Astrocyte of the spinal cord (primary cell): ENCODE data around the gene LOX.

ENCODE experiments used
- DNase-seq: peaks from one replicate; pipeline ENCODE4 v3.0.0; 2011; ENCODE audit warnings: low read depth, low spot score
- H3K4me3 ChIP-seq: 2 replicates; pipeline ENCODE4 v1.5.1; 2011; ENCODE audit warnings: low read depth, mild to moderate bottlenecking, low read length, moderate library complexity
- CTCF ChIP-seq: IDR thresholded peaks from 2 replicates; pipeline ENCODE4 v1.5.1; 2012; ENCODE audit warnings: low read depth, mild to moderate bottlenecking, low read length, inconsistent platforms
- in situ Hi-C: cut with HindIII; loops from 2 replicates; pipeline ENCODE4 v1.10.0; 2017; ENCODE audit warnings: low sequenced_read_pairs

Gene LOX

DNA sequence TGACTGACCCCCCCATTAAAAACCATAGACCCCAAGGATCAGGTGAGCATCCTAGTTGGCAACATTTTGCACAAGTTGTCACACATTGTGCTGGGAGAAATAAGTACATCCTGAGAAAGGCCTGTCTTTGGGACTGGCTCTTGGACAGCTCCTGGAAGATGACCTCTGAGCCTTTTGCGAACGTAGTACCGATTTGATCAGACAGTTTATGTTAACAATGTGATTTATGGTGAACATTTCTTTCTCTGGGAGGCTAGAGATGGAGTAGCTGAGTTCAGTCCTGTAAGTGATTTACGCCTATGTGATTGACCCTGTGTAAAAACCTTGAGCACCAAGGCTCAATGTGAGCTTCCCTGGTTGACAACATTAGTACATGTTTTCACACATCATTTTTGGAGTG is 41.7 kb downstream of the LOX start:
- no peak for DNase-seq
- no peak for TF ChIP-seq CTCF
- no peak overlapping the region for H3K4me3 ChIP-seq
- in situ Hi-C loops = no loop called here

- no peak for DNase-seq
- in situ Hi-C loops = no loop called here
- H3K4me3 ChIP-seq = no peak overlapping the region
- no peak for TF ChIP-seq CTCF
Measured at GRCh38 chr5:122035913-122036312, 42.1 kb downstream of the LOX start.

GRCh38 chr5:122031836-122032235 is 46.2 kb downstream of the LOX start:
- in situ Hi-C loops = no loop called here
- no peak overlapping the region for H3K4me3 ChIP-seq
- no peak for DNase-seq
- TF ChIP-seq CTCF = no peak

- in situ Hi-C loops = no loop called here
Measured at GRCh38 chr5:122030251-122030650, 47.8 kb downstream of the LOX start.

GRCh38 chr5:122029818-122030217 is 48.2 kb downstream of the LOX start:
- no peak for TF ChIP-seq CTCF
- in situ Hi-C loops = no loop called here
- no peak for DNase-seq
- no peak overlapping the region for H3K4me3 ChIP-seq

More at GRCh38 chr5:122030251-122030650, 47.8 kb downstream of the LOX start:
- H3K4me3 ChIP-seq = no peak overlapping the region
- DNase-seq = no peak
- peak; percentile 2 for TF ChIP-seq CTCF

- DNase-seq = no peak
- no peak for TF ChIP-seq CTCF
Measured at GRCh38 chr5:122022966-122023365, 55.1 kb downstream of the LOX start.

DNA sequence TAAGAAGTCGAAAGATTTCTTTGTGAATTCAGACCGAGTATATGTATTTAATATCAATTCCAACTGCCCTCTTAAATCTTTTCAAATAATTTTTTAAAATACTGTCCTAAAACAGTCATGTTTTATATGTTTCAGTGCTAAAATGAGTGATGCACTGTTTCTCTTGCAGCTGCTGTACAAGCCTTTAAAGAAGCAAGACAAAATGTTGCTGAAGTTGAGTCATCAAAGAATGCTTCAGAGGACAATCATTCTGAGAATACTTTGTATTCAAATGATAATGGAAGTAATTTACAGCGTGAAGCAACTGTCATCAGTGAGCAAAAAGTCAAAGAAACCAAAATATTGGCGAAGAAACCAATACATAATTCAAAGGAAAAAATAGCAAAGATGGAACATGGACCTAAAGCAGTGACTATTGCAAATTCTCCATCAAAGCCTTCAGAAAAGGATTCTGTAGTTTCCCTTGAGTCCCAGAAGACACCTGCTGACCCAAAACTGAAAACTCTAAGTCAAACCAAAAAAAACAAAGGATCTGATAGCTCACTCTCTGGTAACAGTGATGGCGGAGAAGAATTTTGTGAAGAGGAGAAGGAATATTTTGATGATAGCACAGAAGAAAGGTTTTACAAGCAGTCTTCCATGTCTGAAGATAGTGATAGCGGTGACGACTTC is 58.0 kb downstream of the LOX start:
- peak; percentile 18 for DNase-seq
- in situ Hi-C loops = no loop called here
- TF ChIP-seq CTCF = no peak
- no peak overlapping the region for H3K4me3 ChIP-seq

More at GRCh38 chr5:122022966-122023365, 55.1 kb downstream of the LOX start:
- H3K4me3 ChIP-seq = no peak overlapping the region
- in situ Hi-C loops = no loop called here
